Ureter (tissue), 1 donor: Measurements from ENCODE around the gene TSEN54. TPM values are rescaled to one million over a fixed set of nuclear protein-coding genes. Genes with fewer than 3 reads are reported as not detected.

Experiments used
- DNase-seq: peaks from one replicate; pipeline ENCODE4 v3.0.0-alpha.2; 2020; ENCODE audit warnings: low spot score
- total RNA-seq: library from RNA; stranded (reverse); gene quantifications from one replicate; pipeline ENCODE4 v1.2.4, GENCODE V29; 2023
- donor health status: DM: yes; HTN: yes; CAD: no.

Gene TSEN54
- total RNA-seq, 1 donor from 2014 or later: 25.1 TPM

DNA sequence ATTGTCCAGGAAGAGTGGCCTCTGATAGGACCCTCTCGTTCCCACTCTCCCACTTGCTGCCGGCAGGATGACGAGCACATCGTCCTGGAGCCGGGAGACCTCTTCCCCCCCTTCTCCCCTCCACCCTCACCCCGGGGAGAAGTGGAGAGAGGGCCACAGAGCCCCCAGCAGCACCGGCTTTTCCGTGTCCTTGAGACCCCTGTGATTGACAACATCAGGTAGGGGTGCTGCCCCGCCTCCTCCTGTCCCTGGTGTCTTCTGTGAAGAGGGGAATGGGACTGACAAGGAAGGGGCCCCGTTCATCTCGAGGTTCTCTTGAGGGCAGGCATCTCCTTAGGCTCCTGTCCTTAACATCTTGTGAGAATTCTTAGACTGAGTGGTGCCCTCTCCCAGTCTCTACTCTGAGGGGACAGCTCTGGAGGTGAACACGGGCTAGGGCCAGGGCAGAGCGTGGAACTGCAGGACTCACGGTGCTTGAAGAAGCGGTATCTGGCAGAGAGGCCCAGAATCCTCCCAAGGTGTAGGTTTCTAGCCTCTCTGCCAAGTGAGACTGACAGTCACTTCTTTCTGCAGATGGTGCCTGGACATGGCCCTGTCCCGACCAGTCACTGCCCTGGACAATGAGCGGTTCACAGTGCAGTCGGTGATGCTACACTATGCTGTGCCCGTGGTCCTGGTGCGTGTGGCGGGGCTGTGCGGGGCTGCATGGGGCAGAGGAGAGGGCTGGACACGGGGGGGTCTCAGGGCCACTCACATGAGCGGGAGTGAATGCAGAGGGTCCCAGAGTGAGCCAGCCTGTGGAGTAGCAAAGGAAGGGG, 27.4 kb upstream of the TSEN54 start:
- DNase-seq: no peak

- DNase-seq: no peak
Observed at GRCh38 chr17:75489511-75489955, 26.8 kb upstream of the TSEN54 start.

DNA sequence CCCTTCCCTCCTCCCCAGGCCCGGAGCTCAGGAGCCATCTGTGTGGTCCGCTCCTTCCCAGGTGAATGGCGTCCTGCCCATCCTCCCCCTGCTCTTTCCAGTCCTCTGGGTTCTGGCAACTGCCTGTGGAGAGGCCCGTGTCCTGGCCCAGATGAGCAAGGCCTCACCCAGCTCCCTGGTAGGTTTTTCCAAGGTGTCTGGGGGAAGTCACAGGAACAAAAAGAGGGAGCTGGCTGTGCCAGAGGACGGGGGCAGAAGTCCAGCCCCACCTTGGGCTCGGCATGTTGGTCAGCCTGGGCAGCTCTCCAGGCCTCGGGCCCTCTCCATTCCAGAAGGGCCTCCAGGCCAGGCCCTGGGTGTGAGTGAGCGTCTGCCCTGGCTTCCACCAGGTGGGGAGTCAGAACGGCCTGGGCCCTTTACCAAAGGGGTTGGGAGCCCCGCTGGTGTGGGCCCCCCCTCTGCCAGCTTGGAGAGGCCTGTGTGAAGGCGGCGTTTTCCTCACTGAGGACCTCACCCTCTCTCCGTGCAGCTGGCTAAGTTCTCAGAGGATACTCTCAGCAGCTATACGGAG, 26.1 kb upstream of the TSEN54 start:
- DNase-seq: no peak

DNA sequence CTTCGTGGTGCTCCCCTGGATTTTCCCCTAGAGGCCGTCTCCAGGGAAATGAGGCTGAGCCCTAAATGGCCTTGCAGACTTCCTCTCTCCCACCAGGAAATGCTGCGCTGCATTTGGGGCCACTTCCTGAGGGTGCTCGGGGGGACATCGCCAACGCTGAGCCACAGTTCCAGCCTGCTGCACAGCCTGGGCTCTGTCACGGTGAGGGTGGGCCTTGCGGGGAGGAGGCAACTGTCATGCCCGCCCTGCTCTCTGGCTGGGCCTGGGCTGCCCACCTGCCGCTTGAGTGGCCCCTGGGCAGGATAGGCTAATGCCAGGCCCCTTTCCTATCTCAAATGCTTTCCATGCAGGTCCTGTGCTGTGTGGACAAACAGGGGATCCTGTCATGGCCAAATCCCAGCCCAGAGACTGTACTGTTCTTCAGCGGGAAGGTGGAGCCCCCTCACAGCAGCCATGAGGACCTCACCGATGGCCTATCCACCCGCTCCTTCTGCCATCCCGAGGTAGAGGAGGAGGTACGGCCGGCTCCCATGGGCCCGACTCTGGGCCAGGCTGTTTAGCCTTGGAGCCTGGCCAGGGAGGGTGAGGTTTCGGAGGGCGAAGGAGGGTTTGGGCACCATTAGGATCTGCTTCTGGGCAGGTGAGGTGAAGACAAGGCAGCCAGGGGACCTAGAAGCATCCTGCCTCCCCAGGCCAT, 25.2 kb upstream of the TSEN54 start:
- no peak for DNase-seq

DNA sequence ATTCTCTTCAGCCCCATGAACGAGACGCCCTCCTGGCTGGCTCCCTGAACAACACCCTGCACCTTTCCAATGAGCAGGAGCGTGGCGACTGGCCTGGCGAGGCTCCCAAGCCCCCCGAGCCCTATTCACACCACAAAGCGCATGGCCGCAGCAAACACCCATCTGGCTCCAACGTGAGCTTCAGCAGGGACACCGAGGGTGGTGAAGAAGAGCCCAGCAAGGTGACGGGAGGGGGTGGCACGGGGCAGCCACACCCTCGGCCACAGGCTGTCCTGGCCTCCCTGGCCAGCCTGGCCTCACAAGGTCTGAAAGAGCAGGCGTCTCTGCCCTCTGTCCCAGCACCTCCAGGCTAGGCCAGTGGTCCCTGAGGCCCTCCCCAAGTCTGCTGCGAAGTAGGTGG, 24.6 kb upstream of the TSEN54 start:
- no peak for DNase-seq

GRCh38 chr17:75492555-75493168, 23.7 kb upstream of the TSEN54 start:
- DNase-seq: no peak

- no peak for DNase-seq
Observed at GRCh38 chr17:75493476-75494129, 22.7 kb upstream of the TSEN54 start.

DNA sequence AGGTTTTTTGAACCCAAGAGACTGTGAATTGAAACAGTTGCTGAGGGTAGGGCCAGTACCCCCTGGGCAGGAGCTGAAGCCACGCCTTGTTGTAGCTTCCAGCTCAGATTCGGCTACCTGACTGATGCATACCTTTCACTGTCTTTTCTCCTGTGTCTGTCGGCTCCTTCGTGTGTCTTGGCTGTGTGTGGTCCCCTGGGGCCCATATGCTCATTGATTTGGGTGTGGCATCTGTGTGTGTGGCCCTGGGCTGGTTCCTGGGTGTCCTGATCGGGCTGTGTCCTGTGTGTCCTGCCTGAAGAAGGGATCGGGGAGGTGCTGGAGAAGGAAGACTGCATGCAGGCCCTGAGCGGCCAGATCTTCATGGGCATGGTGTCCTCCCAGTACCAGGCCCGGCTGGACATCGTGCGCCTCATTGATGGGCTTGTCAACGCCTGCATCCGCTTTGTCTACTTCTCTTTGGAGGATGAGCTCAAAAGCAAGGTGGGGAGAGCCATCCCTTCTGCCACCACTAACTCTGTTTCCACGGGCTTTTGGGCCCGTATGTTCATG, 21.9 kb upstream of the TSEN54 start:
- no peak for DNase-seq

GRCh38 chr17:75496005-75496404, 20.3 kb upstream of the TSEN54 start:
- no peak for DNase-seq

- DNase-seq: no peak
Observed at GRCh38 chr17:75498039-75498725, 18.1 kb upstream of the TSEN54 start.

GRCh38 chr17:75498726-75499213, 17.6 kb upstream of the TSEN54 start:
- DNase-seq: no peak

DNA sequence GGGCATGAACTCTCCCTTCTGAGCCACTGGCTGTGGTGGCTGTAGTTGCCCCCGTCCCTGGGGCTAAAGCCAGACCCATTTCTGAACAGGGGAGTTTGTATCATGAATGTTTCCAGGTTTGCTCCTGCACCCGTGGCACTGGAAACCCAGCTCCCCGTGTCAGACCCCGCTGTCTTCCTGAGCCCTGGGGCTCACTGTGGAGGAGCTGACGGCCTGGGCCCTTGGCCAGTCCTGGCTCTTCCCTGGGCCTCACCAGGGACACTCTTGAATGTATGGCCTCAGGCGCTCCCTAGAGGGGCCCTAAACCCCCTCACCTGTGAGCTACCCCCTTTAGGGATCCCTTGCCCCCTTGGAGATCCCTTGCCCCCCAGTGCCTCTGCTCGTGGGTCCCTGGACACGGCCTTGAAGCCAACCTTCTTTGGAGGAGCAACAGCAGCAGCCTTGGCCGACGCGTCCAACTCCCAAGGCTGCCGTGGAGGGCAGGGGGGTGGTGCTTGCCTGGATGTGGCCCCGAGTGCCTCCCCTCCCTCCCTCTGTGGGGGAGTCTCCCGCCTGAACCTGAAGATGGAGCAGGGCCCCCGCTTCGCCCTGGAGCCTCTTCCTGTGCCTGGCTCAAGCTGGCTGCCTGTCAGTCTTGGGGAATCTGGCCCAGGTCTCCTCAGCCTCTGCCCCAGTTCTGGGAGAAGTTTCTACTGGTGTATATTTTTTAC, 16.9 kb upstream of the TSEN54 start:
- no peak for DNase-seq

GRCh38 chr17:75500419-75501216, 15.7 kb upstream of the TSEN54 start:
- no peak for DNase-seq

DNA sequence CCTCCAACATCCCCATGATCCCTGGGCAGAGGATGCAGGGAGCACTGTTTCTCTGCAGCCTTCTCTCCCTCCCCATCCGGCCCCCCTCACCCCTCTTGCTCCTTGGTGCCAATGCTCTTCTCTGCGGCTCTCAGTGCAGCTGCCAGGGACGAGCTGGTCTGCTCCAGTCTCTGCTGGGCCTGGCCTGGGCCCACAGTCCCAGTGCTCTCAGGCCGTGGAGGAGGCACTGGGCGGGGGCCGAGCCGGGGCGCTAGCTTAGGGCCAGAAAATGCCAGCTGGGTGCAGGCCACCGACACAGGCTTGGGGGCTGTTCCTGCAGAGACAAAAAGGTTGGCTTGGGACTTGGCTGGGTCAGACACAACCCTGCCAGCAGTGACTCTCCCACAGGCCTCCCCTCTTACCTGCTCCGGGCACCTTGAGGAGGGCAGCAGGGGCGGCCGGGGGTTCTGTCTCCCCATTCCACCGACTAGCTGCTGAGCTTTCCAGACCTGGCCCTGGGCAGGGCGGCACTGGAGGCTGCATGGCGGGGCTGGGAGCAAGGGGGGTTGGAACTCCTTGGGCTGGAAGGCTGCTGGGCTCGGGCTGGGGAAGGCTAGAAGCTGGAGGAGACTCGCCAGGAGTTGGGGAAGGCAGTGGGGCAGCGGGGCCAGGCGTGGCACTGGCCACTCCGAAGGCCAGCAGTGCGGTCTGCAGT, 14.8 kb upstream of the TSEN54 start:
- DNase-seq: no peak

- no peak for DNase-seq
Observed at GRCh38 chr17:75502072-75502720, 14.1 kb upstream of the TSEN54 start.

DNA sequence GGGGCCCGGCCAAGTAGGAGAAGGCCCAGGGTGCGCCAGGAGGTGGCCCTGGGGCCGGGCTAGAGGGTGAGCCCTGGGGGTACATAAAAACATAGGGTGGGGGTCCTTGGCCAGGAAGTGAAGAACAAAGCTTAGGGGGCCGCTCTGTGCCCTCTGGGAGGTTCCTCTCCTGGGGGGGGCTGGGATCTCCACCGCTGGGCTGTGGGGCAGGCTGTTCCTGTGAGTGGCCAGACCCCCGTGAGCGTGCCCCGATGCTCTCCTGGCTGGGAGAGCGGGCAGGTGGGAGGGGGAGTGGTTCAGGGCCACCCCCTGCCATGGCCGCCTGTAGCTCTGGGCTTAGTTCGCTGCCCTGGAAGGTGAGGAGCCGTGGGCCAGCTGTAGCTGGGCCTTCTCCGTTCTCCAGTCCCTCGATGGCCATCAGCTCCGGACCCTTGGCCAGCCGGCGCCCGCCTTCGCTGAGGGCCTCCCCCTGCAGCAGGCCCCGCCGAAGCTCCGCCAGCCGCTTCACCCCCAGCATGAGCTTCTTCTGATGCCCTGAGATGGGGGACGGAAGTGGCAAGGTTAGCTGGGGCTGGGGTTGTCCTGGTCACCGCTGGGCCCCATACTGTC, 13.5 kb upstream of the TSEN54 start:
- no peak for DNase-seq

DNA sequence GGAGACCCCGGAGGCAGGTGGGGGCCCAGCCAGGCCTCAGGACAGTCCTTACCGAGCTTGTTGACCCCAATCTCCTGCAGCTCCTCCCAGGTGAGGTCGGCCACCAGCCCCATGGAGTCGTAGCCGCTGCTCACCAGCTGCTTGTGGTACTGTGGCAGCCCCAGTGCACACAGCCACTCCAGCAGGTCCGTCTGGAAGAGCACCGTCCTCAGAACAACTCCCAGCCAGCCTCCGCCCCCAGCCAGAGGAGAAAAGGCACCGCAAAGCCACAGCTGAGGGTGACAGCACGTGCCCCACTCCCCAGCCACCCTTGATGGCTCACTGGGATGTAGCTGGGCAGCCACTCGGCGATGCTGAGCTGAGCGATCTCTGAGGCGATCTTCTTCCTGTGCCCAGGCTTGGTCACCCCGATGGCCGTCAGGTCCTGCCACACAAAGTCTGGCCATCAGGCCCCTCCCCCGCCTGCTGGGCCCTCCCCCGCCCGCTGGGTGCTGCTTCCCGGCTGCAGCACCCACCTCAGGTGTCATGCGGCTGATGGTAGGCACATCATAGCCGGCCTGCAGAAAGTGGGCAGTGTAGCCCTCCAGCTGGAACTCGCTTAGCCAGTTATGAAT, 12.9 kb upstream of the TSEN54 start:
- DNase-seq: no peak
